Measurements from ENCODE around the gene BARHL1.

BARHL1 gene

DNA sequence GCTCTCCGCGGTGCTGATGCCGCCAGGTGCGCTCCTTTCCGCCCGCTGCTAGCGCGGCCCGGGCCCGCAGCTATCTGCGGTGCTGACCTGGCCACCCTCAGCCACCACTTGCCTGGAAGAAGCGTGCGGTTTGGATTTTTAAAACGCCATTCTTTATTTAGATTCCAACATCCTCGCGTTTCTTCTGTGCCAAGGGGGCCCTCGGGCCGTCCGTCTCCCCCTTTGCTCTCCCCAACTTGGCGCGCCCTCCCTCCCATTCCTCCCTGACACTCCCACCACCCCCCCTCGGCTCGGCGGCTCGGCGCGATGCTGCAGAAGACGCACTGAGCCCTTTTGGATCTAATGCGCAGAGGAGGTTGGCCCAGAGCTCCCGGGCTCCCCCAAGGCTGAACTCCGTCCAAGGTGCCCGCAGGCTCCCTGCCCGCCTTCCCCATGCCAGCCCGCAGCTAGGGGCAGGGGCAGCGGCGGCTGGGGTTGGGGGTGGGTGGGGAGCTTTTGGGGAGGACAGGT lies at the start of gene BARHL1:
BARHL1 (plus strand) TSS at position 331 of the 510 bp plus-strand sequence. CDS start 192 bp downstream, outside the sequence.
- Histone ChIP-seq H3K36me3 (ENCODE audit: insufficient read depth, low read length) (no peaks in the 10 kb centered on the region), H2AFZ (ENCODE audit: low read length, unreplicated experiment) (no peak within 1 kb of the TSS), H3K4me1 (ENCODE audit: control insufficient read depth, insufficient read depth, low read length, unreplicated experiment) (peaks cover 11% of the 10 kb centered on the region), H3K79me2 (ENCODE audit: control insufficient read depth, insufficient read depth, low read length, unreplicated experiment) (no peaks in the 10 kb centered on the region), H3K27ac (ENCODE audit: low read depth, low read length) (no peak within 1 kb of the TSS), H3K27me3 (ENCODE audit: insufficient read depth, low read length) (peaks cover 100% of the 10 kb centered on the region), H3K4me3 (ENCODE audit: low read depth, low read length) (peak within 1 kb of the TSS; percentile 74)

DNA sequence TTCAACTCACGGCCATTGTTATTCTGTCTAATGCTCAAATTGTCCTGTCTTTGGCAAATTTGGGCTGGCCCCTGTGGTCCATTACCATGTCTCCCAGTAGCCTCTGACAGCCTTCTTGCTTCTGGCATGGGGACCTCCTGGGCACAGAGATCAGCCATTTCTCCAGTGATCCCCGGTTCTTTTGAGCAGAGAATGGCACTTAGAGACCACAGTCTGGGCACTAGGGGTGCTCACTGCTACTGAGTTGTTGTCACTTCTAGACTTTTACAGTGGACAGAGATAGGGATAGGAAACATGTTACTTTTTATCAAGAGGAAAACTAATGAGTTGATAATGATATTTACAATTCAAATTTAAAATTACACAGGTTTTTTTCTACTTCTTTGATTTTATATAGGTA lies 47.6 kb upstream of the BARHL1 start:
- Histone ChIP-seq H3K4me1 (ENCODE audit: control insufficient read depth, insufficient read depth, low read length, unreplicated experiment) (no peaks in the 10 kb centered on the region), H3K27me3 (ENCODE audit: insufficient read depth, low read length) (peaks cover 54% of the 10 kb centered on the region), H3K27ac (ENCODE audit: low read depth, low read length) (no peak overlapping the region), H3K4me3 (ENCODE audit: low read depth, low read length) (no peak overlapping the region), H3K36me3 (ENCODE audit: insufficient read depth, low read length) (no peaks in the 10 kb centered on the region), H3K79me2 (ENCODE audit: control insufficient read depth, insufficient read depth, low read length, unreplicated experiment) (no peaks in the 10 kb centered on the region), H2AFZ (ENCODE audit: low read length, unreplicated experiment) (no peak overlapping the region)

DNA sequence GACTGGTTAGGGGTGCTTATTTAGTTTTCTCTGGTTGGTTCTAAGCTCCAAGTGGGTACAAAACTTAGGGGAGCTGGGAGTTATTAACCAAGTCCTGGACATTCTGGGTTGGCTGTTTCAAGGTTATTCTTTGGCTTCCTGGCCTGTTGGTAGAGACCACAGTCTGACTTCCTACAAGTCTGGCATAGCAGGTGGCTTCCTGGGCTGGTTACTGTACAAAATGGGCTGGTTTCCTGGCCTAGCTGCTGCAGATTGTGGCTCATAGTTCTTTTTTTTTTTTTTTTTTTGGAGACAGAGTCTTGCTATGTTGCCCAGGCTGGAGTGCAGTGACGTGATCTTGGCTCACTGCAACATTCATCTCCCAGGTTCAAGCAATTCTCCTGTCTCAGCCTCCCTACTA lies 46.3 kb upstream of the BARHL1 start:
- no peaks in the 10 kb centered on the region for H3K36me3 ChIP-seq (ENCODE audit: insufficient read depth, low read length)
- H3K4me3 ChIP-seq (ENCODE audit: low read depth, low read length): no peak overlapping the region
- H2AFZ ChIP-seq (ENCODE audit: low read length, unreplicated experiment): no peak overlapping the region
- peaks cover 55% of the 10 kb centered on the region for H3K27me3 ChIP-seq (ENCODE audit: insufficient read depth, low read length)
- H3K4me1 ChIP-seq (ENCODE audit: control insufficient read depth, insufficient read depth, low read length, unreplicated experiment): no peaks in the 10 kb centered on the region
- H3K27ac ChIP-seq (ENCODE audit: low read depth, low read length): no peak overlapping the region
- no peaks in the 10 kb centered on the region for H3K79me2 ChIP-seq (ENCODE audit: control insufficient read depth, insufficient read depth, low read length, unreplicated experiment)

DNA sequence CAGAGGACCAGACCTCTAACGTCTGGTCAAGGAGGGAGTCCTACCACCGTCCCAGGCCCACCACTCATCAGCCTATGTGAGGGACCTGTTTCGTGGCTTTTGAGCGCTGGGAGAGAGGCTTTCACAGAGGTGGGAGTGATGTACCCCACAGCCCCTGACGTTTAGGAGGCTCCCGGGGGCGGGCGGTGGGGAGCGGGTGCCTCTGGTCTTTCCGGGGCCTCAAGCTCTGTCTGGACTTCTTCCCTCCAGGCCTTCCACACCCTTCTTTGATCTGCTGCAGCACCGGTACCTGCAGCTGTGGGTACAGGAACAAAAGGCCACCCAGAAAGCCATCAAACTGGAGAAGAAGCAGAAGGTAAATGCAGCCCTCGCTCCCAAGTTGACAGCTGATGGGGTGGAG lies 45.1 kb upstream of the BARHL1 start:
- Histone ChIP-seq H3K4me1 (ENCODE audit: control insufficient read depth, insufficient read depth, low read length, unreplicated experiment) (no peaks in the 10 kb centered on the region), H3K36me3 (ENCODE audit: insufficient read depth, low read length) (no peaks in the 10 kb centered on the region), H3K27ac (ENCODE audit: low read depth, low read length) (no peak overlapping the region), H3K27me3 (ENCODE audit: insufficient read depth, low read length) (peaks cover 55% of the 10 kb centered on the region), H2AFZ (ENCODE audit: low read length, unreplicated experiment) (no peak overlapping the region), H3K79me2 (ENCODE audit: control insufficient read depth, insufficient read depth, low read length, unreplicated experiment) (no peaks in the 10 kb centered on the region), H3K4me3 (ENCODE audit: low read depth, low read length) (no peak overlapping the region)

DNA sequence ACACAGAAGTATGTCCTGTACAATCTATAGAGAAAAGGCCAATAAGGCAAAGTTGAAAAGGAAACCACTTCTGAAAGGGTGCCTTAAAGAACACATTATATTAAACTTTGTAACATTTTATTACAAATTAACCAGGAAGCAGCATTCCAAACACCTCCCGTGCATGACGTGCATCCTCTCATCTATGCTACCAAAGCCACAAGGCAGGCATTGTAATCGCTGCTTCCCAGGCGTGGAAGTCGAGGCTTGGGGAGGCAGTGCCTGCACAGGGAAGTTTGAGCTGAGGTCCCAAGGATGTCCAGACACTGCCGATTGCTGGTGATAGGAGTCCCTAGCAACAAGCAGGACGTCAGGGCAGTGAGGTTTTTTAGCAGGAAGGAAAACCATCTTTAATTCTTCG lies 44.3 kb upstream of the BARHL1 start:
- Histone ChIP-seq H3K79me2 (ENCODE audit: control insufficient read depth, insufficient read depth, low read length, unreplicated experiment) (no peaks in the 10 kb centered on the region), H3K27ac (ENCODE audit: low read depth, low read length) (no peak overlapping the region), H3K4me3 (ENCODE audit: low read depth, low read length) (no peak overlapping the region), H3K36me3 (ENCODE audit: insufficient read depth, low read length) (no peaks in the 10 kb centered on the region), H3K4me1 (ENCODE audit: control insufficient read depth, insufficient read depth, low read length, unreplicated experiment) (no peaks in the 10 kb centered on the region), H2AFZ (ENCODE audit: low read length, unreplicated experiment) (no peak overlapping the region), H3K27me3 (ENCODE audit: insufficient read depth, low read length) (peaks cover 55% of the 10 kb centered on the region)

DNA sequence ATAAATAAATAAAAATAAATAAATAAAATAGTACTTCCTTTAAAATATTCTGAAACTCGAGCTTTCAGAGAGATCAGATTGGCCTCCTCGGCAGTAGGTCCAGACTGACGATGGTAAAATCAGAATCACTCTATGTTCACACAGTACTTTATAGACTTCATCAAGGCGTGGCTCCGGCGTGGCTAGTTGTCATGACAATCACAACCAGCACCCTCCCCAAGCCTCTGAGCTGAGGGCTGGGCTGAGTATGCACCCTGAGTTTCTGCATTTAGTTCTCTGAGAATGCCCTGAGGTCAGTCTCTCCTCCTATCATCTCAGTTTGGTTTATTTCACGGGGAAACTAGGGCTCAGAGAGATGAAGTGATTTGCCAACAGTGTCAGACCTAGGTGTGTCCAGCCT lies 43.3 kb upstream of the BARHL1 start:
- no peak overlapping the region for H3K27ac ChIP-seq (ENCODE audit: low read depth, low read length)

DNA sequence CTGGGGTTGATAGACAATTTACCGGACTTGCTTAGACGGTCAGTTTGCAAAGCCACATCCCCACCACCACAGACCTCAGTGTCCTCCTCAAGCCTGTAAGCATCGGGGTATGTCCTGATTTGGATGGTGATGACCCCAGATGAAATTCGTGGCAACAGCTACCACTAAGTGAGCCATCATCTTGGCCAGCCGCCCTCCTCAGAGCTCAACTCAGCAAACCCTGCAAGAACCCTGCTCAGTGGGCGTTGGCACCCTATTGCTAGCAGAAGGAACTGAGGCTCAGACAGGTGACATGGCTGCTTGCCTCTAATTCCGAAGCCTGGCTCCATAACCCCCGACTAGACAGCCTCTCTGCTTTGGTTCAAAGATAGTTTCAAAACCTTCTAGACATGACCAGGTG lies 41.4 kb upstream of the BARHL1 start:
- Histone ChIP-seq H3K27me3 (ENCODE audit: insufficient read depth, low read length) (peaks cover 67% of the 10 kb centered on the region), H3K27ac (ENCODE audit: low read depth, low read length) (no peak overlapping the region), H3K4me3 (ENCODE audit: low read depth, low read length) (no peak overlapping the region), H3K79me2 (ENCODE audit: control insufficient read depth, insufficient read depth, low read length, unreplicated experiment) (no peaks in the 10 kb centered on the region), H2AFZ (ENCODE audit: low read length, unreplicated experiment) (no peak overlapping the region), H3K4me1 (ENCODE audit: control insufficient read depth, insufficient read depth, low read length, unreplicated experiment) (peaks cover under 1% of the 10 kb centered on the region), H3K36me3 (ENCODE audit: insufficient read depth, low read length) (no peaks in the 10 kb centered on the region)

More for the DNA sequence above, 43.3 kb upstream of the BARHL1 start:
- Histone ChIP-seq H3K79me2 (ENCODE audit: control insufficient read depth, insufficient read depth, low read length, unreplicated experiment) (no peaks in the 10 kb centered on the region), H3K4me3 (ENCODE audit: low read depth, low read length) (no peak overlapping the region), H3K4me1 (ENCODE audit: control insufficient read depth, insufficient read depth, low read length, unreplicated experiment) (no peaks in the 10 kb centered on the region), H2AFZ (ENCODE audit: low read length, unreplicated experiment) (no peak overlapping the region), H3K36me3 (ENCODE audit: insufficient read depth, low read length) (no peaks in the 10 kb centered on the region), H3K27me3 (ENCODE audit: insufficient read depth, low read length) (peaks cover 57% of the 10 kb centered on the region)

DNA sequence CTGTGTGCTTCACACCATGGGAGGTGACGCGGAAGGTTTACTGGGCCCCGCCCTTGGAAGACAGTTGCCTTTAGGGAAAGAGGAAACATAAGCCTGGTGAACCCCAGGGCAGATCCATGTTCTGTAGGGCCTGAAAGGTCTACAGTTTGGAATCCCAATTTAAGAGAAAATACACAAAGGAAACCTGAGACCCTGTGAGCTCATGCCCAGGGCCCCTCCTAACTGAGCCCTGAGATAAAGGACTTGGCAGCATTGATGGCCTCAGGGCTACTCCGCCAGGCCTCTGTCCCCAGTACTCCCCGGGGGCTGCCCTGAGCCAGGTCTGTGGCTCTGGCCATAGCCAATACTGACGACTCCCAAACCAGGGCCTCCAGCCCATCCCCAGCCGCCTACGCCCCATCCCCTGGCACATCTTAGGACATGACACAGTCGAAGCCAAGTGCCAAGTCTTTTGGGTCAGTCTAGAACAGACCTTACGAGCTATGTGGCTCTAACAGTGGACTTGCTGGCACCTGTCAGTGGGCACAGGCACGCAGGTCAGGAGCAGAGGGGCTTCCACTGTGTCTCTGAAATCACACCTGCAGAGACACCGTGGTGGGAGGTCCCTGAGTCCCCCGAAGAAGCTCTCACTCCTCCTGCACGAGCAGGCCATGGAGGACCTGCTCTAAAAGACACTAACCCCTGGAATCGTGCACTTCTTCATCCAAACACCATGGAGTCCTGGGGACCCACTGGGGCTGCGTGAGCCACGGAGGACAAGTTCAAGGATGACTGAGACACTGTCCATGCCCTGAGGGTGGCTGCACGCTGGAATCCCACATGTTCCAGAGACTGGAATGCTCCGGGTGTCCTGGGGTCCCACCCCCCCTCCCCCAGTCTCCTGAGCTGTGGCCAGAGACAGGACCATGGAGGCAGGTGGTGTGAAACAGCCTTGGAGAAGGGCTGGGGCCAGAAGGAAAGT lies 40.3 kb upstream of the BARHL1 start:
- Histone ChIP-seq H3K27me3 (ENCODE audit: insufficient read depth, low read length) (peaks cover 75% of the 10 kb centered on the region), H3K4me3 (ENCODE audit: low read depth, low read length) (no peak overlapping the region), H2AFZ (ENCODE audit: low read length, unreplicated experiment) (no peak overlapping the region), H3K4me1 (ENCODE audit: control insufficient read depth, insufficient read depth, low read length, unreplicated experiment) (peaks cover 5% of the 10 kb centered on the region), H3K36me3 (ENCODE audit: insufficient read depth, low read length) (no peaks in the 10 kb centered on the region), H3K79me2 (ENCODE audit: control insufficient read depth, insufficient read depth, low read length, unreplicated experiment) (no peaks in the 10 kb centered on the region), H3K27ac (ENCODE audit: low read depth, low read length) (no peak overlapping the region)

DNA sequence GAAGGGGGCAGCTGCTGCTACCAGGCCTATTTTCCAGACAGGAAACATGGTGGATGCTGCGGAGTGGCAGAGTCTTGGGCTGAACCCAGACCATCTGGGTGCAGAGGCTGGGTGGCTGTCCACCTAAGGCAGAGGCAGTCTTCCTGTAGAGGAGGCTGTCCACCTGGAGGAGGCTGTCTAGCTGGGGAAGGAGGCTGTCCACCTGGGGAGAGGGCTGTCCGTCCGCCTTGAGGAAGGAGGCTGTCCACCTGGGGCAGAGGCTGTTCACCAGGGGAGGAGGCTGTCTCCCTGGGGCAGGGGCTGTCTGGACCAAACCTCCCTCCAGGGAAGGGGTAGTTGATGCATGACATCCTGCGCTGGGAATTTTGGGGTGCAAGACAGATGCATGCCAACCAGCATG lies 39.2 kb upstream of the BARHL1 start:
- Histone ChIP-seq H3K79me2 (ENCODE audit: control insufficient read depth, insufficient read depth, low read length, unreplicated experiment) (no peaks in the 10 kb centered on the region), H3K36me3 (ENCODE audit: insufficient read depth, low read length) (no peaks in the 10 kb centered on the region), H2AFZ (ENCODE audit: low read length, unreplicated experiment) (no peak overlapping the region), H3K27ac (ENCODE audit: low read depth, low read length) (no peak overlapping the region), H3K4me1 (ENCODE audit: control insufficient read depth, insufficient read depth, low read length, unreplicated experiment) (peaks cover 5% of the 10 kb centered on the region), H3K27me3 (ENCODE audit: insufficient read depth, low read length) (peaks cover 72% of the 10 kb centered on the region), H3K4me3 (ENCODE audit: low read depth, low read length) (no peak overlapping the region)

DNA sequence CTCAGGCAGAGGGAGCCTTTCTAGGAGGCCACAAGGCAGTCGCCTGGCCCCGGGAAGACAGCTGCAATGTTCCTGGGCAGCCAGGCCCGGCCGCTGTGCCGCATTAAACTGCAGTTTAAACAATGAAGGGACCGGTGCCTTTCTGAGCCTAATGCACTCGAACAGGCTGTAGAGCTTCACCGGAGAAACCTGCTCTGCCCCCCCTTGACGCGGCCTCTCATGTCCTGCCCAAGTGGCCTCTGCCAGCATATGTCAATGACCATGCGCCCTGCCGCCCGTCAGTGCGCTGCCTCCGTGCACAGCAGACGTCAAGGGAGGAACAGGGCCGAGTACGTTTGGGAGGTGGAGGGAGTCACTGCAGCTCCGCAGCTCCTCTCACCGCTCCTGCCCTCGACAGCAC lies 38.4 kb upstream of the BARHL1 start:
- H3K4me3 ChIP-seq (ENCODE audit: low read depth, low read length): no peak overlapping the region
- no peak overlapping the region for H2AFZ ChIP-seq (ENCODE audit: low read length, unreplicated experiment)
- H3K27me3 ChIP-seq (ENCODE audit: insufficient read depth, low read length): peaks cover 72% of the 10 kb centered on the region
- no peak overlapping the region for H3K27ac ChIP-seq (ENCODE audit: low read depth, low read length)
- H3K36me3 ChIP-seq (ENCODE audit: insufficient read depth, low read length): no peaks in the 10 kb centered on the region
- no peaks in the 10 kb centered on the region for H3K79me2 ChIP-seq (ENCODE audit: control insufficient read depth, insufficient read depth, low read length, unreplicated experiment)
- peaks cover 5% of the 10 kb centered on the region for H3K4me1 ChIP-seq (ENCODE audit: control insufficient read depth, insufficient read depth, low read length, unreplicated experiment)

DNA sequence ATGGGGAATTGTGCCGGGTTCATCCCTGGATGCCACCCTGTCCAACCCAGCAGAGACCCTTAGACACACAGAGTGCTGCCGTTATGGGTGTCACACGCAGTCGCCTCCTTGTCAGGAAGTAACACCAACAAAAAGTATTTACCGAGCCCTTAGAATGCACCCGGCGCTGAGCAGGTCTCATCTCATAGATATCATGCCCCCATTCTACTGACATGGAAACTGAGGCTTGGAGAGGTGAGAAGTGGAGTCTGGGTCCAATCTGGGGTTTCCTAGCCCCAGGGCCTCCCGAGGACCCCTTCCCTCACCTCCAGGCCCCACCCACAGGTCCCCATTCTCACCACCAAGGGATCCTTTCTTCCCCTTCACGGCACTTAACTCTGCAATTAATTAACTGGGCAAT lies 36.8 kb upstream of the BARHL1 start:
- Histone ChIP-seq H3K79me2 (ENCODE audit: control insufficient read depth, insufficient read depth, low read length, unreplicated experiment) (no peaks in the 10 kb centered on the region), H3K27ac (ENCODE audit: low read depth, low read length) (no peak overlapping the region), H3K27me3 (ENCODE audit: insufficient read depth, low read length) (peaks cover 73% of the 10 kb centered on the region), H2AFZ (ENCODE audit: low read length, unreplicated experiment) (no peak overlapping the region), H3K36me3 (ENCODE audit: insufficient read depth, low read length) (no peaks in the 10 kb centered on the region), H3K4me1 (ENCODE audit: control insufficient read depth, insufficient read depth, low read length, unreplicated experiment) (peaks cover 5% of the 10 kb centered on the region), H3K4me3 (ENCODE audit: low read depth, low read length) (no peak overlapping the region)

All from ACC112 (cell line).